H1 (cell line): ENCODE measurements around the gene GRID1. TPM values are rescaled to one million over a fixed set of nuclear protein-coding genes. Genes with fewer than 3 reads are reported as not detected.

Experiments
- KDM1A ChIP-seq: fragments of 200-600, 300-600 bp; sonication (generic); IDR thresholded peaks from 2 replicates; pipeline ENCODE4 v1.7.1; 2016; ENCODE audit warnings: mild to moderate bottlenecking, low read length, borderline replicate concordance
- PHF8 ChIP-seq: fragments of 200-600 bp; sonication (generic); conservative IDR thresholded peaks from 2 replicates; pipeline ENCODE4 v1.7.1; 2012; ENCODE audit warnings: low read depth, mild to moderate bottlenecking, inconsistent platforms, low read length, moderate library complexity
- SRF ChIP-seq: IDR thresholded peaks from 2 replicates; pipeline ENCODE4 v1.6.1; 2011; ENCODE audit warnings: mild to moderate bottlenecking, low read depth, low read length, moderate library complexity
- TEAD4 ChIP-seq: IDR thresholded peaks from 2 replicates; pipeline ENCODE4 v1.6.1; 2012; ENCODE audit warnings: low read depth, low read length, inconsistent platforms, mixed read lengths
- polyA plus RNA-seq, 7 experiments: library from polyadenylated mRNA; depleted of rRNA in 3 of 7; stranded (reverse) in 5 of 7; unstranded in 2 of 7; fragments of >200 nt in 5 of 7; fragments of 200-250 nt in 2 of 7; gene quantifications; 1 replicate in 5 of 7; 2 replicates in 1 of 7; 4 replicates in 1 of 7; pipeline versions ENCODE4 v1.2.1 to v1.2.3, GENCODE V29; 2011 to 2013; ENCODE audit warnings: missing spikeins in 2 of 7, mixed read lengths in 2 of 7
- total RNA-seq: library from RNA; stranded (reverse); fragmentation: NEBNext Ultra II Directional; extraction: Animal tissue kit (Norgen Biotek cat#: 25700); gene quantifications from 2 replicates; pipeline ENCODE4 v1.2.1, GENCODE V29; 2021

GRID1 gene
- total and polyA plus RNA-seq, 2 of the 8 experiments (the other 6 are each of a cell fraction or from before 2014, with no cell fraction given), result 0.22 to 0.30 TPM

DNA sequence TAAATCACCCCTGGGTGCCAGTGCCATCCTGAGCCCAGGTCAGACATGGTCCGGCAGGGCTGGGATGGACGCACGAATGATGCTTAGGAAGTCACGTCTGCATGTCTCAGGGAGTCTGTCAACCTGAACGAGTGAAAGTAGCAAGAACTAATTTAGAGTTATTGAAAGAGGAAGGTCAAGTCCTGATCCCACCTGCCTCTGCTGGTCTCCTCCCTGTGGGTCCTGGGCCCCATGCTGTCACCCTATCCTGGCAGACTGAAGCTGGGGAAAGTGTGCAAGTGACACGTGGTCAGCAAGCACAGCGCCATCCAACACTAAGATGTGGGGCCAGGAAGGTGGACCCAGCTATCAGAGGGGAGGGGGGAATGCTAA is 26.1 kb upstream of the GRID1 start (continued):
- TF ChIP-seq TEAD4 (no peak), KDM1A (no peak), SRF (no peak), PHF8 (no peak)
